ENCODE data around the gene FNDC3A.

DNA sequence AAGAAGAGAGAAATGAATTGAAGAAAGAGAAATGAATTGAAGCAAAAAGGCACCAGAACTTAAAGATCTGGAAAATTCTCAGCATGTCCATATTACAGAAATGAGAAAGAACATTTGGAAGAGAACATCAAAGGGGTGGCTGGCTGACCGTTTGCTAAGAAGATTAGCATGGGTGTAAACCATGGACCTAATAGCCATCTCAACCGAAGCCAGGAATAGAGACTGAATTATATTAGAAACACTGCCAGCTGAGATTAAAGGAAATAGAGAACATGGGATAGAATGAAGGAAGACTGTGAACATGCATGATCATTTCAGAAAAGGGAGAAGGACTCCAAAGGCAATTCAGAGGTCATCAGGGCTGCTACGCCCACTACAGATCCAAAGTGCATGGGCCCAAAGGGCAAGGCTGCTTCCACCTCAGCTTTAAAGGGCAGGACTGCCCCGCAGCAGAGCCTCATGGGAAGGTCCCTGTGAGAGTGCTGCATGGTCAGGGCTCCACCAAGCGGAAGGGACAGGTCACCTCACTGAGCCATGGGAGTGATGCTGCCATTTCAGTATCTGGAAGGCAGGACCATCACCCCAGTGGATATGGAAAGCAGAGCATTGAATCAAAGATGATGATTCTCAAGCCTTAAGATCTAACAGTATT, 23.1 kb downstream of the FNDC3A start:
- TF ChIP-seq, protein P1, sequence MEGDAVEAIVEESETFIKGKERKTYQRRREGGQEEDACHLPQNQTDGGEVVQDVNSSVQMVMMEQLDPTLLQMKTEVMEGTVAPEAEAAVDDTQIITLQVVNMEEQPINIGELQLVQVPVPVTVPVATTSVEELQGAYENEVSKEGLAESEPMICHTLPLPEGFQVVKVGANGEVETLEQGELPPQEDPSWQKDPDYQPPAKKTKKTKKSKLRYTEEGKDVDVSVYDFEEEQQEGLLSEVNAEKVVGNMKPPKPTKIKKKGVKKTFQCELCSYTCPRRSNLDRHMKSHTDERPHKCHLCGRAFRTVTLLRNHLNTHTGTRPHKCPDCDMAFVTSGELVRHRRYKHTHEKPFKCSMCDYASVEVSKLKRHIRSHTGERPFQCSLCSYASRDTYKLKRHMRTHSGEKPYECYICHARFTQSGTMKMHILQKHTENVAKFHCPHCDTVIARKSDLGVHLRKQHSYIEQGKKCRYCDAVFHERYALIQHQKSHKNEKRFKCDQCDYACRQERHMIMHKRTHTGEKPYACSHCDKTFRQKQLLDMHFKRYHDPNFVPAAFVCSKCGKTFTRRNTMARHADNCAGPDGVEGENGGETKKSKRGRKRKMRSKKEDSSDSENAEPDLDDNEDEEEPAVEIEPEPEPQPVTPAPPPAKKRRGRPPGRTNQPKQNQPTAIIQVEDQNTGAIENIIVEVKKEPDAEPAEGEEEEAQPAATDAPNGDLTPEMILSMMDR (IDR thresholded peaks at IDR 0.05): no peak
- no peak for TF ChIP-seq POLR2A (IDR thresholded peaks at IDR 0.05)
